ENCODE measurements around the gene COL6A6.

COL6A6 gene

DNA sequence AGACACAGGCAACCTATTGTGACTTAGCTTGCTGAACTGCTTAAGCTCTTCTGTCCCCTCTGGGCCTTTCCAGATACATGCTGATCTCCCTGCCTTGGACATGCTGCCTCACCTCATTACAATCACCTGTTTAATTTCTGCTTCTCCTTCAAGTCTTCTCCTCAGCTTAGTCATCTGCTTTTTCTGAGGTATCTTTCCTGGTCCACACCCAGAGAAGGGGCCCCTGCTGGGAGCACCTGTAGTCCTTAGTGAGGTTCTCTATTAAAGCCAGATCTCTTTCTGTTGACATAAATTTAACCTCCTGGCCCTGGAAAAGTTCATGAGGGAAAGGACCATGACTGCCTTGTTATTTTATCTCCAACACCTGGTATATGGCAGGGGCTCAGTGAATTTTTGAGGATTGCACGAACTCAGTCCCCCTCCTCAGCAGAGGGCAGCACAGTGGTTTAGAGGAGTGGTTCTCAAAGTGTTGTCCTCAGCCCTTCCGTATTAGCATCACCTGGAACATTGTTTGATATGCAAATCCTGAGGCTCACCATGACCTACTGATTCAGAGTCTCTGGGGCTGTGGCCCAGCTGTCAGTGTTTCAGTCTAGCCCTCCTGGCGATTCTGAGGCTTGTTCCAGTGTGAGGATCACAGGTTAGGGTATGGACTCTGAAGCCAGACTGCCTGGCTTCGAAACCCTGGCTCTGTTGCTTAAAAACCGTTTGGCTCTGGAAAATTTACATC lies 12.7 kb downstream of the COL6A6 start:
- Histone ChIP-seq H3K79me1 (ENCODE audit: low read length) (no peaks in the 10 kb centered on the region), H2BK120ac (ENCODE audit: insufficient read depth, low read length, poor library complexity) (no peak overlapping the region), H3K27ac (ENCODE audit: low read depth, low read length) (no peak overlapping the region), H2AFZ (ENCODE audit: insufficient read depth, low read length, poor library complexity) (no peak overlapping the region), H3K4me3 (ENCODE audit: low read depth, low read length) (no peak overlapping the region), H4K8ac (ENCODE audit: low read depth, low read length) (no peak overlapping the region), H3K27me3 (ENCODE audit: insufficient read depth, low read length) (no peaks in the 10 kb centered on the region), H3K18ac (ENCODE audit: low read length) (no peak overlapping the region), H2BK12ac (ENCODE audit: low read length) (no peak overlapping the region), H4K12ac (ENCODE audit: low read depth, low read length) (no peak overlapping the region), H3K9ac (ENCODE audit: low read length) (no peak overlapping the region), H3K14ac (ENCODE audit: low read length) (no peak overlapping the region), H3K23ac (ENCODE audit: low read length) (no peak overlapping the region), H3K4ac (ENCODE audit: low read depth, low read length) (no peak overlapping the region), H3K79me2 (ENCODE audit: control insufficient read depth, insufficient read depth, low read length, poor library complexity) (no peaks in the 10 kb centered on the region), H3K4me2 (ENCODE audit: low read length) (no peak overlapping the region), H2AK5ac (ENCODE audit: low read length) (no peak overlapping the region), H4K91ac (ENCODE audit: low read depth, low read length) (no peak overlapping the region), H2BK5ac (ENCODE audit: low read depth, low read length, poor library complexity) (no peak overlapping the region), H3K36me3 (ENCODE audit: control insufficient read depth in 1 of 2, insufficient read depth in 2 of 2, low read length in 2 of 2) (no peaks in the 10 kb centered on the region), H3K4me1 (ENCODE audit: control insufficient read depth in 1 of 2, insufficient read depth in 2 of 2, low read length in 2 of 2) (peaks cover 0 to 3% of the 10 kb centered on the region in 2 experiments), H3K9me3 (ENCODE audit: insufficient read depth, low read depth, low read length) (no peaks in the 10 kb centered on the region)
- no CpG with 5 or more reads among the region's 5 CpGs for WGBS (ENCODE audit: extremely low coverage, insufficient coverage, insufficient read length)
- no peak for DNase-seq

DNA sequence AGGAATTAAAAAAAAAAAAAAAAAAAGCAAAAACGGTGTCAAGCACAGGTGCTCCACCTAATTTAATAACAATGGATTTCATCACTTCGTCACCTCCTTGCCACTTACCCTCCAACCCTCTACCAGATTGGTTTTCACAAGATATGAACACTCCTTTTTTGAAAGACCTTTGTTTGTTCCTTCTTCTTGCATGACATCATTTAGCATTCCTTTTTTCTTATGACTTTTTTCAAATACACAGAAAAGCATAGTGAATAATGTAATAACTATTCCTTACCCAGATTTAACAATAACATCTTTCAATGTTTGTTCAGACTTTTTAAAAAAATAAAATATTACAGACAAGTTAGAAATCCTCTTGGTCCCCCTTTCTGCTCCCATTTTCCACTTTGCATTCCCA lies 16.3 kb downstream of the COL6A6 start:
- Histone ChIP-seq H3K27ac (ENCODE audit: low read depth, low read length) (no peak overlapping the region), H3K27me3 (ENCODE audit: insufficient read depth, low read length) (no peaks in the 10 kb centered on the region), H3K4me2 (ENCODE audit: low read length) (no peak overlapping the region), H3K14ac (ENCODE audit: low read length) (no peak overlapping the region), H4K91ac (ENCODE audit: low read depth, low read length) (no peak overlapping the region), H3K4ac (ENCODE audit: low read depth, low read length) (no peak overlapping the region), H3K79me1 (ENCODE audit: low read length) (no peaks in the 10 kb centered on the region), H3K4me3 (ENCODE audit: low read depth, low read length) (no peak overlapping the region), H2BK5ac (ENCODE audit: low read depth, low read length, poor library complexity) (no peak overlapping the region), H4K8ac (ENCODE audit: low read depth, low read length) (no peak overlapping the region), H2BK12ac (ENCODE audit: low read length) (no peak overlapping the region), H2AFZ (ENCODE audit: insufficient read depth, low read length, poor library complexity) (no peak overlapping the region), H3K9ac (ENCODE audit: low read length) (no peak overlapping the region), H3K36me3 (ENCODE audit: control insufficient read depth in 1 of 2, insufficient read depth in 2 of 2, low read length in 2 of 2) (no peaks in the 10 kb centered on the region), H3K79me2 (ENCODE audit: control insufficient read depth, insufficient read depth, low read length, poor library complexity) (no peaks in the 10 kb centered on the region), H3K23ac (ENCODE audit: low read length) (no peak overlapping the region), H4K12ac (ENCODE audit: low read depth, low read length) (no peak overlapping the region), H2BK120ac (ENCODE audit: insufficient read depth, low read length, poor library complexity) (no peak overlapping the region), H3K9me3 (ENCODE audit: insufficient read depth, low read depth, low read length) (no peaks in the 10 kb centered on the region), H3K18ac (ENCODE audit: low read length) (no peak overlapping the region), H3K4me1 (ENCODE audit: control insufficient read depth in 1 of 2, insufficient read depth in 2 of 2, low read length in 2 of 2) (peaks cover 0 to 3% of the 10 kb centered on the region in 2 experiments), H2AK5ac (ENCODE audit: low read length) (no peak overlapping the region)
- DNase-seq, result no peak
- WGBS (ENCODE audit: extremely low coverage, insufficient coverage, insufficient read length), result no CpG with 5 or more reads among the region's 2 CpGs

DNA sequence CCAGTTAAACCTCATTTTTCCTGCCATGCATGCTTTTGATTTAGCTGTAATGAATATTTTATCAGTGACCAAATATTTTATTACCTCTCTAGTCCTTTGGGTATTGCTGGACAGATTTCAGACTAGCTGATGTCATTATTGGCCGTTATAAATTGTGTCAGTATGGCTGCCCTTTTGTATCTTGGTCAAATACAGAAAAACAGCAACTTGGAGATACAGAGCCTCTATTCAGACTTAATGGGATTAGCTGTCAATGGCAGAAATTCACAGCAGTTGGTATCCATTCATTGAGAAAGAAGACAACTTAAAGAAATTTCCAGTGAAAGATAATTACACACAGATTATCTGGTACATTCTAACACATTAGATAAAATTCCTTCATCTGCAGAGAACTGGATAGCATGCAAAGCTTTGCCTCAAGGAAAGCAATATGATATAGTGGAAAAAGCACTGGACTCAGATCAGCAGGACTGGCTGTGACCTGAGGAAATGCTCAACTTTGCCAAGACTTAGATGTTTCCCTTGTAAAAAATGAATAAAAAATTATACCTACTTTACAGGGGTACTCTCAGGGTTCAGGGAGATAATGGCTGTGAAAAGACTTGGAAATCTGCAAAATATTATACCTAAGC lies 20.8 kb downstream of the COL6A6 start:
- Histone ChIP-seq H4K8ac (ENCODE audit: low read depth, low read length) (no peak overlapping the region), H3K18ac (ENCODE audit: low read length) (no peak overlapping the region), H3K23ac (ENCODE audit: low read length) (no peak overlapping the region), H2AFZ (ENCODE audit: insufficient read depth, low read length, poor library complexity) (no peak overlapping the region), H3K79me1 (ENCODE audit: low read length) (no peaks in the 10 kb centered on the region), H3K36me3 (ENCODE audit: control insufficient read depth in 1 of 2, insufficient read depth in 2 of 2, low read length in 2 of 2) (no peaks in the 10 kb centered on the region), H3K9me3 (ENCODE audit: insufficient read depth, low read depth, low read length) (no peaks in the 10 kb centered on the region), H2BK5ac (ENCODE audit: low read depth, low read length, poor library complexity) (no peak overlapping the region), H2BK120ac (ENCODE audit: insufficient read depth, low read length, poor library complexity) (no peak overlapping the region), H2AK5ac (ENCODE audit: low read length) (no peak overlapping the region), H3K27me3 (ENCODE audit: insufficient read depth, low read length) (no peaks in the 10 kb centered on the region), H4K91ac (ENCODE audit: low read depth, low read length) (no peak overlapping the region), H3K9ac (ENCODE audit: low read length) (no peak overlapping the region), H3K4me3 (ENCODE audit: low read depth, low read length) (no peak overlapping the region), H2BK12ac (ENCODE audit: low read length) (no peak overlapping the region), H3K79me2 (ENCODE audit: control insufficient read depth, insufficient read depth, low read length, poor library complexity) (no peaks in the 10 kb centered on the region), H4K12ac (ENCODE audit: low read depth, low read length) (no peak overlapping the region), H3K14ac (ENCODE audit: low read length) (no peak overlapping the region), H3K4me2 (ENCODE audit: low read length) (no peak overlapping the region), H3K4ac (ENCODE audit: low read depth, low read length) (no peak overlapping the region), H3K27ac (ENCODE audit: low read depth, low read length) (no peak overlapping the region), H3K4me1 (ENCODE audit: control insufficient read depth in 1 of 2, insufficient read depth in 2 of 2, low read length in 2 of 2) (no peaks in the 10 kb centered on the region)
- DNase-seq, result no peak
- WGBS (ENCODE audit: extremely low coverage, insufficient coverage, insufficient read length), result no CpG with 5 or more reads among the region's 1 CpG

DNA sequence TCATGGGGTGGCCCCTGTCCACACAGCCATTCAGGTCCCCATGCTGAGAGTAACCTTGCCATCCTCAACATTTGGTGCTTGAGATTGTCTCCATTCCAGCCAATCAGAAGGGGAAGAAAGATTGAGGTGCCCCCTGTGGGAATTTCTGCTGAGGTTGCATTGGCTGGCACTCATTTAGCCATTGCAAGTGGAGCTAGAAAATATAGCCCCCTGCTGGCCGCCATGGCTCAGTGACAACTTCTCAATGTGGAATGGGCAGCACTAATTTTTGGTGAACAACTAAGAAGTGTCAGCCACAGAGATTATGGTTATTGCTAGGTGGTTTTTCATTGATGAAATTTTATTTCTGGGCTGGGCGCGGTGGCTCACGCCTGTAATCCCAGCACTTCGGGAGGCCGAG lies 22.0 kb downstream of the COL6A6 start:
- H2AK5ac ChIP-seq (ENCODE audit: low read length), result no peak overlapping the region
- H2BK120ac ChIP-seq (ENCODE audit: insufficient read depth, low read length, poor library complexity), result no peak overlapping the region
- H3K27me3 ChIP-seq (ENCODE audit: insufficient read depth, low read length), result no peaks in the 10 kb centered on the region
- H2BK5ac ChIP-seq (ENCODE audit: low read depth, low read length, poor library complexity), result no peak overlapping the region
- H3K4me1 ChIP-seq (ENCODE audit: control insufficient read depth in 1 of 2, insufficient read depth in 2 of 2, low read length in 2 of 2), result no peaks in the 10 kb centered on the region
- no peaks in the 10 kb centered on the region for H3K79me2 ChIP-seq (ENCODE audit: control insufficient read depth, insufficient read depth, low read length, poor library complexity)
- H3K9ac ChIP-seq (ENCODE audit: low read length), result no peak overlapping the region
- H4K12ac ChIP-seq (ENCODE audit: low read depth, low read length), result no peak overlapping the region
- no CpG with 5 or more reads among the region's 6 CpGs for WGBS (ENCODE audit: extremely low coverage, insufficient coverage, insufficient read length)
- H3K4ac ChIP-seq (ENCODE audit: low read depth, low read length), result no peak overlapping the region
- DNase-seq, result peak; percentile 38 to 71
- no peak overlapping the region for H3K4me2 ChIP-seq (ENCODE audit: low read length)
- H3K36me3 ChIP-seq (ENCODE audit: control insufficient read depth in 1 of 2, insufficient read depth in 2 of 2, low read length in 2 of 2), result no peaks in the 10 kb centered on the region
- no peak overlapping the region for H3K4me3 ChIP-seq (ENCODE audit: low read depth, low read length)
- H3K23ac ChIP-seq (ENCODE audit: low read length), result no peak overlapping the region
- no peak overlapping the region for H3K14ac ChIP-seq (ENCODE audit: low read length)
- H3K9me3 ChIP-seq (ENCODE audit: insufficient read depth, low read depth, low read length), result no peaks in the 10 kb centered on the region
- H2BK12ac ChIP-seq (ENCODE audit: low read length), result no peak overlapping the region
- H3K79me1 ChIP-seq (ENCODE audit: low read length), result no peaks in the 10 kb centered on the region
- H2AFZ ChIP-seq (ENCODE audit: insufficient read depth, low read length, poor library complexity), result no peak overlapping the region
- no peak overlapping the region for H4K8ac ChIP-seq (ENCODE audit: low read depth, low read length)
- no peak overlapping the region for H3K27ac ChIP-seq (ENCODE audit: low read depth, low read length)
- H4K91ac ChIP-seq (ENCODE audit: low read depth, low read length), result no peak overlapping the region
- H3K18ac ChIP-seq (ENCODE audit: low read length), result no peak overlapping the region

All from trophoblast cell (in vitro differentiated cells and primary cell).